Fibroblast of lung (primary cell): ENCODE data around the gene FERMT1. TPM values are rescaled to one million over a fixed set of nuclear protein-coding genes. Genes with fewer than 3 reads are reported as not detected.

ENCODE experiments used
- DNase-seq, 2 donors: peaks; one replicate each; pipeline versions ENCODE4 v3.0.0 to v3.0.0-alpha.2; 2010; ENCODE audit warnings: low read depth in 2 of 2
- H2AFZ ChIP-seq: 2 replicates; pipeline ENCODE4 v1.5.1; 2012; ENCODE audit warnings: low read length, control low read depth, inconsistent platforms
- H3K27ac ChIP-seq: 2 replicates; pipeline ENCODE4 v1.5.1; 2011; ENCODE audit warnings: low read length, control low read depth; ENCODE audit not compliant: insufficient read depth
- H3K27me3 ChIP-seq: 2 replicates; pipeline ENCODE4 v1.5.1; 2011; ENCODE audit warnings: mild to moderate bottlenecking, low read length; ENCODE audit not compliant: control insufficient read depth, insufficient read depth
- H3K36me3 ChIP-seq: 2 replicates; pipeline ENCODE4 v1.5.1; 2011; ENCODE audit warnings: low read length; ENCODE audit not compliant: control insufficient read depth, insufficient read depth
- H3K4me1 ChIP-seq: 2 replicates; pipeline ENCODE4 v1.5.1; 2011; ENCODE audit warnings: low read length; ENCODE audit not compliant: control insufficient read depth, insufficient read depth; ENCODE audit errors: extremely low read depth
- H3K4me2 ChIP-seq: 2 replicates; pipeline ENCODE4 v1.5.1; 2011; ENCODE audit warnings: low read length, control low read depth; ENCODE audit not compliant: insufficient read depth; ENCODE audit errors: extremely low read depth
- H3K4me3 ChIP-seq, 4 experiments: fragments of 200-600 bp in 1 of 4; sonication (generic) in 1 of 4; replicated peaks in 1 of 4; 2 replicates each; pipeline ENCODE4 v1.5.1; 2011 to 2016; ENCODE audit warnings: low read length in 4 of 4, low read depth in 3 of 4, mild to moderate bottlenecking in 3 of 4, control low read depth in 2 of 4, inconsistent platforms in 1 of 4, mixed read lengths in 1 of 4; ENCODE audit not compliant: insufficient read depth in 1 of 4; ENCODE audit errors: control extremely low read depth in 1 of 4
- H3K79me2 ChIP-seq: 2 replicates; pipeline ENCODE4 v1.5.1; 2012; ENCODE audit warnings: mild to moderate bottlenecking, low read length, inconsistent platforms; ENCODE audit not compliant: control insufficient read depth, insufficient read depth
- H3K9ac ChIP-seq: 2 replicates; pipeline ENCODE4 v1.5.1; 2011; ENCODE audit warnings: mild to moderate bottlenecking, low read length, control low read depth; ENCODE audit not compliant: insufficient read depth
- H3K9me3 ChIP-seq: 2 replicates; pipeline ENCODE4 v1.5.1; 2012; ENCODE audit warnings: low read depth, low read length; ENCODE audit not compliant: control insufficient read depth, insufficient read depth
- H4K20me1 ChIP-seq: 2 replicates; pipeline ENCODE4 v1.5.1; 2011; ENCODE audit warnings: low read length; ENCODE audit not compliant: control insufficient read depth, insufficient read depth; ENCODE audit errors: extremely low read depth
- EZH2 ChIP-seq: IDR thresholded peaks from 2 replicates; pipeline ENCODE4 v1.5.1; 2012; ENCODE audit warnings: low read length, control low read depth, mild to moderate bottlenecking; ENCODE audit errors: missing control alignments
- polyA plus RNA-seq, 2 donors: library from polyadenylated mRNA; depleted of rRNA in 1 of 2; stranded (reverse) in 1 of 2; unstranded in 1 of 2; fragments of >200 nt; gene quantifications; 2 replicates each; pipeline ENCODE4 v1.2.1, GENCODE V29; 2011 to 2012; ENCODE audit warnings: missing spikeins in 1 of 2
- total RNA-seq: library from RNA; depleted of rRNA; stranded (reverse); fragments of >200 nt; gene quantifications from 2 replicates; pipeline ENCODE4 v1.2.1, GENCODE V29; 2014
- TF ChIP-seq, protein P1 (sequence below), 2 donors: IDR thresholded peaks in 1 of 2; conservative IDR thresholded peaks in 1 of 2; 1 replicate in 1 of 2; 2 replicates in 1 of 2; pipeline ENCODE4 v1.5.1; 2011 to 2012; ENCODE audit warnings: low read length in 2 of 2, control low read depth in 1 of 2, inconsistent platforms in 1 of 2, low read depth in 1 of 2, mild to moderate bottlenecking in 1 of 2

Gene FERMT1
- total and polyA plus RNA-seq, 2 donors (not counting 1 experiment from before 2014, with no cell fraction given), result 6.8 to 8.1 TPM

GRCh38 chr20:6094565-6094964 is 28.3 kb downstream of the FERMT1 start:
- Histone ChIP-seq H3K79me2 (no peaks in the 10 kb centered on the region), H3K4me3 (no peak overlapping the region), H3K27ac (no peak overlapping the region), H4K20me1 (no peaks in the 10 kb centered on the region), H3K4me2 (no peak overlapping the region), H3K4me1 (no peaks in the 10 kb centered on the region), H3K36me3 (no peaks in the 10 kb centered on the region), H3K9me3 (no peaks in the 10 kb centered on the region), H3K27me3 (no peaks in the 10 kb centered on the region), H2AFZ (no peak overlapping the region), H3K9ac (no peak overlapping the region)
- no peak for DNase-seq
- TF ChIP-seq, protein P1, sequence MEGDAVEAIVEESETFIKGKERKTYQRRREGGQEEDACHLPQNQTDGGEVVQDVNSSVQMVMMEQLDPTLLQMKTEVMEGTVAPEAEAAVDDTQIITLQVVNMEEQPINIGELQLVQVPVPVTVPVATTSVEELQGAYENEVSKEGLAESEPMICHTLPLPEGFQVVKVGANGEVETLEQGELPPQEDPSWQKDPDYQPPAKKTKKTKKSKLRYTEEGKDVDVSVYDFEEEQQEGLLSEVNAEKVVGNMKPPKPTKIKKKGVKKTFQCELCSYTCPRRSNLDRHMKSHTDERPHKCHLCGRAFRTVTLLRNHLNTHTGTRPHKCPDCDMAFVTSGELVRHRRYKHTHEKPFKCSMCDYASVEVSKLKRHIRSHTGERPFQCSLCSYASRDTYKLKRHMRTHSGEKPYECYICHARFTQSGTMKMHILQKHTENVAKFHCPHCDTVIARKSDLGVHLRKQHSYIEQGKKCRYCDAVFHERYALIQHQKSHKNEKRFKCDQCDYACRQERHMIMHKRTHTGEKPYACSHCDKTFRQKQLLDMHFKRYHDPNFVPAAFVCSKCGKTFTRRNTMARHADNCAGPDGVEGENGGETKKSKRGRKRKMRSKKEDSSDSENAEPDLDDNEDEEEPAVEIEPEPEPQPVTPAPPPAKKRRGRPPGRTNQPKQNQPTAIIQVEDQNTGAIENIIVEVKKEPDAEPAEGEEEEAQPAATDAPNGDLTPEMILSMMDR (conservative IDR thresholded peaks at IDR 0.05 in 1 of 2, IDR thresholded peaks at IDR 0.05 in 1 of 2; ENCODE audit: low read depth in 1 of 2, low read length in 2 of 2), result no peak
- TF ChIP-seq EZH2, result no peak

- H3K79me2 ChIP-seq, result no peaks in the 10 kb centered on the region
- H3K27ac ChIP-seq, result no peak overlapping the region
- TF ChIP-seq EZH2, result no peak
- TF ChIP-seq, protein P1 (conservative IDR thresholded peaks at IDR 0.05 in 1 of 2, IDR thresholded peaks at IDR 0.05 in 1 of 2; ENCODE audit: low read depth in 1 of 2, low read length in 2 of 2), result no peak
- no peak for DNase-seq
- no peaks in the 10 kb centered on the region for H3K4me1 ChIP-seq
- no peak overlapping the region for H3K4me3 ChIP-seq
- H3K9me3 ChIP-seq, result no peaks in the 10 kb centered on the region
- H3K36me3 ChIP-seq, result no peaks in the 10 kb centered on the region
- no peaks in the 10 kb centered on the region for H4K20me1 ChIP-seq
- H3K27me3 ChIP-seq, result no peaks in the 10 kb centered on the region
- H3K9ac ChIP-seq, result no peak overlapping the region
- no peak overlapping the region for H3K4me2 ChIP-seq
- no peak overlapping the region for H2AFZ ChIP-seq
Observed at GRCh38 chr20:6094063-6094462, 28.8 kb downstream of the FERMT1 start.

GRCh38 chr20:6091661-6092060 is 31.2 kb downstream of the FERMT1 start:
- no peak overlapping the region for H3K4me2 ChIP-seq
- DNase-seq, result no peak
- H3K36me3 ChIP-seq, result no peaks in the 10 kb centered on the region
- no peaks in the 10 kb centered on the region for H3K27me3 ChIP-seq
- no peaks in the 10 kb centered on the region for H3K79me2 ChIP-seq
- H3K4me1 ChIP-seq, result no peaks in the 10 kb centered on the region
- H3K9ac ChIP-seq, result no peak overlapping the region
- TF ChIP-seq, protein P1 (conservative IDR thresholded peaks at IDR 0.05 in 1 of 2, IDR thresholded peaks at IDR 0.05 in 1 of 2; ENCODE audit: low read depth in 1 of 2, low read length in 2 of 2), result no peak
- TF ChIP-seq EZH2, result no peak
- no peaks in the 10 kb centered on the region for H3K9me3 ChIP-seq
- H3K4me3 ChIP-seq, result no peak overlapping the region
- no peaks in the 10 kb centered on the region for H4K20me1 ChIP-seq
- H3K27ac ChIP-seq, result no peak overlapping the region
- H2AFZ ChIP-seq, result no peak overlapping the region
